T follicular helper cell (primary cell): ENCODE data around the gene ZNF385A.

ENCODE experiments used
- DNase-seq: peaks from one replicate; pipeline ENCODE4 v3.0.0-alpha.2; 2020; ENCODE audit warnings: low read depth

ZNF385A gene

GRCh38 chr12:54373649-54374561 lies 10.6 kb downstream of the ZNF385A start:
- no peak for DNase-seq

GRCh38 chr12:54372113-54372806 lies 12.3 kb downstream of the ZNF385A start:
- no peak for DNase-seq

- no peak for DNase-seq
These were observed 13.0 kb downstream of the ZNF385A start for GRCh38 chr12:54371328-54372112.

- DNase-seq = no peak
These were observed 14.3 kb downstream of the ZNF385A start for GRCh38 chr12:54370171-54370730.

GRCh38 chr12:54369597-54370131 lies 14.9 kb downstream of the ZNF385A start:
- DNase-seq = no peak

GRCh38 chr12:54368709-54369596 lies 15.6 kb downstream of the ZNF385A start:
- DNase-seq = peak; percentile 85

- no peak for DNase-seq
These were observed 16.4 kb downstream of the ZNF385A start for GRCh38 chr12:54368025-54368708.

- DNase-seq = no peak
These were observed 20.1 kb downstream of the ZNF385A start, which contains the start of gene GPR84 for GRCh38 chr12:54364413-54364812. Gene GPR84 (minus strand): TSS chr12:54364486. CDS start chr12:54363851, 635 bp downstream.

- DNase-seq = no peak
These were observed 20.9 kb downstream of the ZNF385A start for GRCh38 chr12:54363618-54364017.

GRCh38 chr12:54363047-54363446 lies 21.5 kb downstream of the ZNF385A start:
- DNase-seq = no peak

GRCh38 chr12:54360717-54361456 lies 23.6 kb downstream of the ZNF385A start:
- DNase-seq = peak; percentile 30

GRCh38 chr12:54359762-54360351 lies 24.7 kb downstream of the ZNF385A start:
- DNase-seq = no peak

GRCh38 chr12:54358945-54359761 lies 25.4 kb downstream of the ZNF385A start:
- peak; percentile 93 for DNase-seq

GRCh38 chr12:54358191-54358944 lies 26.2 kb downstream of the ZNF385A start:
- DNase-seq = peak; percentile 37

GRCh38 chr12:54357506-54358190 lies 26.9 kb downstream of the ZNF385A start:
- DNase-seq = no peak

- no peak for DNase-seq
These were observed 27.6 kb downstream of the ZNF385A start for GRCh38 chr12:54356951-54357356.

GRCh38 chr12:54356228-54356627 lies 28.3 kb downstream of the ZNF385A start:
- DNase-seq = no peak
